B cell (primary cell): Measurements from ENCODE around the gene FRYL. TPM values are rescaled to one million over a fixed set of nuclear protein-coding genes. Genes with fewer than 3 reads are reported as not detected.

Experiments used
- ATAC-seq: fragments of 200-7000 bp; cut with Tn5 transposase; one replicate; pipeline ENCODE4 v1.10.0; 2021; ENCODE audit warnings: low read depth, mild to moderate bottlenecking, moderate number of reproducible peaks, moderate library complexity
- CTCF ChIA-PET: fragments of 350-600 bp; sonication (Branson Sonifier 250); formaldehyde crosslinking; loops from one replicate; lab custom pipeline; 2021; ENCODE audit warnings: antibody characterized with exemption, inconsistent platforms; lab: Charles Lee
- POLR2A ChIA-PET: fragments of 350-600 bp; sonication (Branson Sonifier 250); formaldehyde crosslinking; loops from one replicate; lab custom pipeline; 2021; ENCODE audit warnings: antibody characterized with exemption; lab: Charles Lee
- DNase-seq: peaks from one replicate; pipeline ENCODE4 v3.0.0; 2013
- H2AFZ ChIP-seq: 2 replicates; pipeline ENCODE4 v1.6.1; 2012; ENCODE audit warnings: mild to moderate bottlenecking, low read depth, low read length; ENCODE audit not compliant: insufficient read depth, poor library complexity, severe bottlenecking
- H3K27ac ChIP-seq, 2 donors: 1 replicate in 1 of 2; 2 replicates in 1 of 2; pipeline ENCODE4 v1.5.1; 2012 to 2013; ENCODE audit warnings: low read length in 2 of 2, mild to moderate bottlenecking in 2 of 2, moderate library complexity in 1 of 2
- H3K27me3 ChIP-seq, 4 experiments: fragments of 200-600 bp in 1 of 4; sonication (generic) in 1 of 4; replicated peaks in 1 of 4; 1 replicate in 2 of 4; 2 replicates in 2 of 4; pipeline versions ENCODE4 v1.6.1 to v1.7.0; 2013 to 2016; ENCODE audit warnings: low read length in 3 of 4, mild to moderate bottlenecking in 2 of 4, mixed read lengths in 1 of 4, moderate library complexity in 1 of 4; ENCODE audit not compliant: insufficient read depth in 4 of 4, control insufficient read depth in 3 of 4; ENCODE audit errors: control extremely low read depth in 1 of 4
- H3K36me3 ChIP-seq, 2 experiments: replicated peaks in 1 of 2; 1 replicate in 1 of 2; 2 replicates in 1 of 2; pipeline versions ENCODE4 v1.6.1 to v1.7.1; 2013; ENCODE audit warnings: low read length in 1 of 2; ENCODE audit not compliant: insufficient read depth in 2 of 2, control insufficient read depth in 1 of 2; ENCODE audit errors: control extremely low read depth in 1 of 2, extremely low read depth in 1 of 2
- H3K4me1 ChIP-seq, 2 donors: fragments of 200-600 bp in 1 of 2; sonication (generic) in 1 of 2; 1 replicate in 1 of 2; 2 replicates in 1 of 2; pipeline versions ENCODE4 v1.5.1 to v1.6.1; 2013 to 2017; ENCODE audit warnings: low read length in 2 of 2; ENCODE audit not compliant: control insufficient read depth in 2 of 2, insufficient read depth in 2 of 2
- H3K4me2 ChIP-seq: replicated peaks from 2 replicates; pipeline ENCODE3; 2012; ENCODE audit warnings: mild to moderate bottlenecking, low read depth, low read length; ENCODE audit not compliant: poor library complexity, severe bottlenecking
- H3K4me3 ChIP-seq, 5 experiments: fragments of 200-600 bp in 1 of 5; sonication (generic) in 1 of 5; 1 replicate in 3 of 5; 2 replicates in 2 of 5; pipeline versions ENCODE4 v1.5.1 to v1.7.0; 2011 to 2016; ENCODE audit warnings: low read length in 4 of 5, mild to moderate bottlenecking in 4 of 5, low read depth in 2 of 5, control low read depth in 1 of 5, moderate library complexity in 1 of 5; ENCODE audit not compliant: insufficient read depth in 1 of 5; ENCODE audit errors: control extremely low read depth in 1 of 5, extremely low read depth in 1 of 5
- H3K79me2 ChIP-seq: fragments of 200-600 bp; sonication (generic); one replicate; pipeline ENCODE4 v1.6.0; 2016; ENCODE audit warnings: low read length; ENCODE audit not compliant: control insufficient read depth, insufficient read depth
- H3K9ac ChIP-seq: fragments of 200-600 bp; sonication (generic); 2 replicates; pipeline ENCODE4 v1.6.1; 2017; ENCODE audit warnings: mild to moderate bottlenecking, low read length, moderate library complexity
- H3K9me3 ChIP-seq, 3 donors: one replicate each; pipeline versions ENCODE4 v1.6.1 to v1.7.1; 2013; ENCODE audit warnings: low read length in 2 of 3; ENCODE audit not compliant: control insufficient read depth in 2 of 3, insufficient read depth in 1 of 3; ENCODE audit errors: control extremely low read depth in 1 of 3
- H4K20me1 ChIP-seq: 2 replicates; pipeline ENCODE4 v1.6.0; 2012; ENCODE audit warnings: mild to moderate bottlenecking, low read length; ENCODE audit not compliant: insufficient read depth, control insufficient read depth, poor library complexity, severe bottlenecking
- H3K27ac Mint-ChIP-seq: one replicate; pipeline ENCODE4 v1.8.0; 2021; ENCODE audit warnings: mixed read lengths
- H3K27me3 Mint-ChIP-seq: one replicate; pipeline ENCODE4 v1.8.0; 2021; ENCODE audit warnings: mixed read lengths
- H3K4me1 Mint-ChIP-seq: one replicate; pipeline ENCODE4 v1.8.0; 2021; ENCODE audit warnings: mixed read lengths
- H3K4me3 Mint-ChIP-seq: one replicate; pipeline ENCODE4 v1.8.0; 2021; ENCODE audit warnings: mixed read lengths
- H3K9me3 Mint-ChIP-seq: one replicate; pipeline ENCODE4 v1.8.0; 2022; ENCODE audit warnings: mixed read lengths; ENCODE audit not compliant: insufficient read depth
- CTCF ChIP-seq: fragments of 200-600 bp; IDR thresholded peaks from one replicate; pipeline ENCODE4 v1.8.0; 2022; ENCODE audit warnings: antibody characterized with exemption, mild to moderate bottlenecking
- EZH2 ChIP-seq: IDR thresholded peaks from 2 replicates; pipeline ENCODE4 v1.6.1; 2012; ENCODE audit warnings: borderline replicate concordance, low read depth, mild to moderate bottlenecking, moderate library complexity, low read length; ENCODE audit not compliant: insufficient read depth, poor library complexity, severe bottlenecking
- WGBS: methylation state at CpG from one replicate; pipeline ENCODE4 v1.1.5; 2013; ENCODE audit warnings: missing lambda C conversion rate; ENCODE audit not compliant: insufficient coverage; 5-methylcytosine and 5-hydroxymethylcytosine counted together
- intact Hi-C: fragments of 100-400 bp; cut with micrococcal nuclease; formaldehyde crosslinking; loops from one replicate; pipeline ENCODE4 v1.10.0; 2022
- polyA plus RNA-seq: library from polyadenylated mRNA; depleted of rRNA; stranded (reverse); fragments of >200 nt; gene quantifications from 2 replicates; pipeline ENCODE4 v1.2.3, GENCODE V29; 2012
- total RNA-seq, 2 donors: library from RNA; stranded (reverse); fragments of 120-200 nt in 1 of 2; gene quantifications; 1 replicate in 1 of 2; 2 replicates in 1 of 2; pipeline versions ENCODE4 v1.2.3 to v1.2.4, GENCODE V29; 2013 to 2022

FRYL gene
- total and polyA plus RNA-seq, 2 donors (not counting 1 experiment from before 2014, with no cell fraction given) = 15.5 to 138 TPM

- no peak overlapping the region for H3K4me3 Mint-ChIP-seq
- no peaks in the 10 kb centered on the region for H3K4me1 ChIP-seq
Observed at GRCh38 chr4:48553720-48554119, 226.4 kb downstream of the FRYL start.

GRCh38 chr4:48546336-48546735, 233.7 kb downstream of the FRYL start:
- no peak for ATAC-seq
- Histone ChIP-seq H3K27me3 (no peaks in the 10 kb centered on the region), H3K9ac (no peak overlapping the region), H3K4me3 (no peak overlapping the region), H2AFZ (no peak overlapping the region), H3K27ac (no peak overlapping the region), H3K79me2 (no peaks in the 10 kb centered on the region), H4K20me1 (no peaks in the 10 kb centered on the region), H3K4me1 (no peaks in the 10 kb centered on the region), H3K36me3 (peaks cover 5 to 77% of the 10 kb centered on the region in 2 experiments), H3K4me2 (no peak overlapping the region), H3K9me3 (no peaks in the 10 kb centered on the region)
- peak; percentile 19 for DNase-seq
- peak; percentile 47 for TF ChIP-seq CTCF
- TF ChIP-seq EZH2 = no peak
- Mint-ChIP-seq H3K27ac (no peak overlapping the region), H3K4me3 (no peak overlapping the region), H3K27me3 (no peaks in the 10 kb centered on the region), H3K4me1 (no peaks in the 10 kb centered on the region), H3K9me3 (no peaks in the 10 kb centered on the region)
- CTCF ChIA-PET = interaction anchor here (0.6 to 1.3 kb wide), 6 partner anchors 12 to 419 kb away, joined by 3 to 6 read pairs (median 3); no protein-coding TSS in a partner anchor
- intact Hi-C loops = no loop called here
- 60% methylated on average over 1 of the region's 2 CpGs for WGBS
- POLR2A ChIA-PET = no interaction called here

More at GRCh38 chr4:48553720-48554119, 226.4 kb downstream of the FRYL start:
- no peaks in the 10 kb centered on the region for H3K27me3 ChIP-seq
- DNase-seq (no peak), ATAC-seq (no peak)
- H3K36me3 ChIP-seq = peaks cover 5 to 68% of the 10 kb centered on the region in 2 experiments
- no peaks in the 10 kb centered on the region for H4K20me1 ChIP-seq
- TF ChIP-seq CTCF (no peak), EZH2 (no peak)
- H3K27ac Mint-ChIP-seq = no peak overlapping the region
- no peak overlapping the region for H3K4me3 ChIP-seq
- CTCF ChIA-PET = interaction anchor here (1.1 kb wide), 1 partner anchor 25 kb away, joined by 3 read pairs; no protein-coding TSS in a partner anchor
- no peak overlapping the region for H3K4me2 ChIP-seq
- no peaks in the 10 kb centered on the region for H3K4me1 Mint-ChIP-seq
- no CpG with 5 or more reads among the region's 1 CpG for WGBS
- no peak overlapping the region for H2AFZ ChIP-seq
- intact Hi-C loops = no loop called here
- H3K9me3 ChIP-seq = peaks cover 0 to 1% (median 0%) of the 10 kb centered on the region in 3 donors
- no peak overlapping the region for H3K9ac ChIP-seq
- H3K27me3 Mint-ChIP-seq = no peaks in the 10 kb centered on the region
- POLR2A ChIA-PET = no interaction called here
- no peak overlapping the region for H3K27ac ChIP-seq
- H3K79me2 ChIP-seq = no peaks in the 10 kb centered on the region
- H3K9me3 Mint-ChIP-seq = no peaks in the 10 kb centered on the region
